Right forelimb (tissue), 1 donor: ENCODE measurements around the gene XKR7.

Experiments
- DNase-seq: peaks from one replicate; pipeline ENCODE4 v3.0.0-alpha.2; 2018

Gene XKR7

DNA sequence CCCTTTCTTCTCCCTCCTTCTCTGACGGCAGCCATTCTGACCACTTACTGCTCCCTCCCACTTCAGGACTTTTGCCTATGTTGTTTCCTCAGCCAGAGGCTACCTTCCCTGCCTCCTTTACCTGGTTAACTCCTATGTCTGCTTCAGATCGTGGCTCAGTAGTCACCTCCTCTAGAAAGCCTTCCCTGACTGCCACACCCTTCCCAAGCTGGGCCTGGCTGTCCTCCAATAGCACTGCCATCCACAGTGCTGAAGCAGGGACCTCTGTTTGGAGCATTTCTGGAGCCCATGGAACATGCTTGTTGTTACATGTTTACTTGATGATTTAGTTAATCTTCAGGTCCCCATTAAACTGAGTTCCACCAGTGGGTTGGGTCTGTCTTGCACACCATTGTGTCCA, 13.8 kb downstream of the XKR7 start:
- no peak for DNase-seq

DNA sequence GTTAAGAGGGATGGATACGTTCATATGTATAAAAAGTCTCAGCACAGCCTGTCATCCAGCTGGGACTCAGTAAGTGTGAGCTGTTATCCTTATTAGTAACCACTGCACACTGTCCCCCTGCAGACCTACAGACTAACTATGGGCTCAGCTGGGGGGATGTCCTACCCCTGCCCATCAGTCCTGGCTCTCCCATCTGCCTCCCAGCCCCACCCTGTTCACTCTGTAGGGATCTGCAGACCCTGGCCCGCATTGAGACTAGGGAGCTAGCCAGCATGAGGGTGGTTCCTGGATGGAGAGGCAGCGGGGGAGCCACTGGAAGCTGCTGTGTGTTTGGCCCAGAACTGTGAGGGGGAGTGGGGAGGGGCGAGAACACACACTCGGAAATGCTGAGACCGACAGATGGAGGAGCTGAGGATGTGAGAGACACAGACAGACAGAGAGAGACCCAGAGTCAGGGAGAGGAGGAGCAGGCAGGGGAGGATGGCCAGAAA, 17.1 kb downstream of the XKR7 start:
- DNase-seq: no peak

- DNase-seq: no peak
Measured at GRCh38 chr20:31987744-31988143, 19.8 kb downstream of the XKR7 start.

DNA sequence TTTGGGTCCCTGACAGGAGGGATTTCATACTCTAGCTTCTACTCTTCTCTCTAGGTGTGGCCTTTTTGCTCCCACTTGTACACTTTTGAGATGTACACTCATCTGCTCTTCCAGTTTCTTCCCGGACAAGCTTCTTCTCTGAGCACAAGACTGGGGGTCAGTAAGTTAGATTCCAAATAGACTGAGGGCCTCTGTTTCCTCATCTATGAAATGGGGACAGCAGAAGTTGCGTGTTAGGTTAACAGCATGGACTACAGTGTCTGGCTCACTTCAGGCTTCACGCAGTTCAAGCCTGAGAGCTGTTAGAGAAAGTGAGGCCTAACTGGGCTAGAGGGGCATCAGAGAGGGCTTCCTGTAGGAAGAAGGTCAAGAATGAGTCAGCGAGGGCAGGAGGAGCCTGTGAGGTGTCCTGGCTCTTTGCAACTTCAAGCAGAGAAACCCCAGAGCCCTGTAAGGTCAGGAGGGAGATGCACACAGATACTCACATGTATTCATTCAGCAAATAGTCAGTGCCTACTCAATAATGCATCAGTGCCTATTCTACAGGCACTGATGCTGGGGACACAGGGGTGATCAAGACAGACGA, 20.6 kb downstream of the XKR7 start:
- DNase-seq: no peak

DNA sequence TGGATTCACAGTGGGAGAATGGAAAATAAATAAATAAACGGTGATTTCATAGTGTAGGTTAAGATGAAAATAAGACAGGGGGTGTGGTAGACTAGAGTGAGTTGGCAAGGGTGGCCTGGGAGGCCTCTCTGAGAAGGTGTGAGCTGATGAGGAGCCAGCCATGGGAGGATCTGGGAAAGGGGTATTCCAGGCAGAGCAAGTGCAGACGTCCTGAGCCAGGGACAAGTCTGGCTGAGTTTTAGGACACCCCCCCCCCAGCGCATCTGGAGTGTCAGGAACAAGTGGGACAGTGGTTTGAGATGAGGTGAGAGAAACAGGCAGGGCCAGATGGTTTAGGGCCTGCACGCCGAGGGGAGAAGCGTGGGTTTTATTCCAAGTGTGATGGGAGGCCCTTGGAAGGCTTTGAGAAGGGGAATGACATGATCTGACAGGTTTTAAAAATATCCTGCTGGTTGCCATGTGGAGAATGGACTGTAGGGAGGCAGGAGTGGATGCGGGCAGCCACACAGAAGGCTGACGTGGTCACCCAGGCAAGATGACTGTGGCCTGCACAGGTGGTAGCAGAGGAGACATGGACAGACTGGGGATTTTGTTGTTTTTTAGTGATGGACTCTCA, 21.2 kb downstream of the XKR7 start:
- no peak for DNase-seq

GRCh38 chr20:31990641-31991338, 22.8 kb downstream of the XKR7 start:
- no peak for DNase-seq

- DNase-seq: no peak
Measured at GRCh38 chr20:31991339-31991705, 23.4 kb downstream of the XKR7 start.

- DNase-seq: no peak
Measured at GRCh38 chr20:31992086-31992485, 24.1 kb downstream of the XKR7 start.

- no peak for DNase-seq
Measured at GRCh38 chr20:31996996-31997395, 29.0 kb downstream of the XKR7 start.

GRCh38 chr20:31998246-31998645, 30.3 kb downstream of the XKR7 start:
- DNase-seq: no peak

DNA sequence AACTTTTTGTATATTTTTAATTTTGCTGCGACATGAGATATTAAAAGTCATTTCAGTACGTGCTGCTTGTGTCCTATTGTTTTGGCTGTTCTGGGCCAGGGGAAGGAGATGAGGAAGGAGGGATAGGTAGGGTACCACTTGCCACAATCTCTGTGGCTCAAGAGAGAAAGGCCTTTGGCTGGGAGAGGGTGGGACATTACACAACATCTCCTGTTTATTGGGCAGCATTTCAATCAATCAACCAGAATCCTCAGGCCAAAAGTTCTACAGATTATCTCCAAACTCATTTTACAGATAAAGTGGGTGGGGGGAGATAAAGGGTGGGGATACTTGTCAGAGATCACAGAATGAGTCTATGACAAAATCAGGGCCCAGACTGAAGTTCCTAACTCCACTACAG, 35.4 kb downstream of the XKR7 start:
- DNase-seq: no peak

- no peak for DNase-seq
Measured at GRCh38 chr20:32004963-32005362, 37.0 kb downstream of the XKR7 start.

DNA sequence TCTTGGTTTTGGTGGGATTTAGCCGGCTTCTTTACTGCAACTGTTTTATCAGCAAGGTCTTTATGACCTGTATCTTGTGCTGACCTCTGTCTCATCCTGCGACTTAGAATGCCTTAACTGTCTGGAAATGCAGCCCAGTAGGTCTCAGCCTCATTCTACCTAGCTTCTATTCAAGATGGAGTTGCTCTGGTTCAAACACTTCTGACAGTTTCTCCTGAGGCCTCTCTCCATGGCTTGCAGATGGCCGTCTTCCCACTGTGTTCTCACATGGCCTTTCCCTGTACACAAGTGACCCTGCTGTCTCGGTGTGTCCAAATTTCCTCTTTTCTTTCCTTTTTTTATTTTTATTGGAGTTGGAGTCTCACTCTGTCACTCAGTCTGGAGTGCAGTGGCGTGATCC, 38.1 kb downstream of the XKR7 start:
- no peak for DNase-seq

DNA sequence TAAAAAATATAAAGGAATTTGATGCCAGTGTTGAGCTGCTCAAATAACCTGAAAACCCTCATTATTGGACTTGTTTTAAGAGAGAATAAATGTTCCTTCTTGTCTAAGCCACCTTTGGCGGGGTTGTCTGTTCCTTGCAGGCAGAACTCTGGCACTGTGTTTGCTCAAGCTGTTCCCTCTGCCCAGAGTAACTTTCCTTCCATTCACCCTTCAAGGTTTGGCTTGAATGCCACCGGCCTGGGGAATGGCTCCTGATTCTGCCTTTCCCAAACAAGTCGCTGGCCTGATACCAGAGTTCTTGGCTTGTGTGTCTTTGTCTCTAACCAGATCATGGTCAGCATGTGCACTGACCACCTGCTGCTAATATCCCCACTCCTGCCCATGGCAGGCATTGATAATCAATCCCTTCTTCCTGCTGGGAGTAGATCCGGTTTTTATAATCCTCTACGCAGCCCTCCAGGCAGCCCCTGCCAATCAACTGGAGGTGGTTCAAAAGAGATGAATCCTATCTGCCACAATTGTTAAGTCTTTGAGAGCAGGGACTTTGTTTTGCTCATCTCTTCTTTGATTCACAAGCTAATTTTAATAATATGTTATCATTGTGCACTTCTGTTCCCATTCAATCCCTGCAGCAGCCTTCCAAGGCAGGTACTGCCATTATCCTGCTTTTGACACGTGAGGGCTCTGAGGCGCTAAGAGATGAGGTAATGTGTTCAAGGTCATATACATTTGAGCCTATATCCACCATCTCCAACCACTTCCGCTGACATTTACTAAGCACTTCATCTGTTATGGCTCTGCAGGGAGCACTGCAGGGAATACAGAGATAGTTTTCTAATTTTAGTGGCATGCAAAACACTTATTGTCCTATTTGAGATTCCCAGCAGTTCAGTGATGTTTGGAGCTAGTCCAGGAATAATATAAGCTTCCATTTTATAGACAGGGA, 39.2 kb downstream of the XKR7 start:
- DNase-seq: no peak

DNA sequence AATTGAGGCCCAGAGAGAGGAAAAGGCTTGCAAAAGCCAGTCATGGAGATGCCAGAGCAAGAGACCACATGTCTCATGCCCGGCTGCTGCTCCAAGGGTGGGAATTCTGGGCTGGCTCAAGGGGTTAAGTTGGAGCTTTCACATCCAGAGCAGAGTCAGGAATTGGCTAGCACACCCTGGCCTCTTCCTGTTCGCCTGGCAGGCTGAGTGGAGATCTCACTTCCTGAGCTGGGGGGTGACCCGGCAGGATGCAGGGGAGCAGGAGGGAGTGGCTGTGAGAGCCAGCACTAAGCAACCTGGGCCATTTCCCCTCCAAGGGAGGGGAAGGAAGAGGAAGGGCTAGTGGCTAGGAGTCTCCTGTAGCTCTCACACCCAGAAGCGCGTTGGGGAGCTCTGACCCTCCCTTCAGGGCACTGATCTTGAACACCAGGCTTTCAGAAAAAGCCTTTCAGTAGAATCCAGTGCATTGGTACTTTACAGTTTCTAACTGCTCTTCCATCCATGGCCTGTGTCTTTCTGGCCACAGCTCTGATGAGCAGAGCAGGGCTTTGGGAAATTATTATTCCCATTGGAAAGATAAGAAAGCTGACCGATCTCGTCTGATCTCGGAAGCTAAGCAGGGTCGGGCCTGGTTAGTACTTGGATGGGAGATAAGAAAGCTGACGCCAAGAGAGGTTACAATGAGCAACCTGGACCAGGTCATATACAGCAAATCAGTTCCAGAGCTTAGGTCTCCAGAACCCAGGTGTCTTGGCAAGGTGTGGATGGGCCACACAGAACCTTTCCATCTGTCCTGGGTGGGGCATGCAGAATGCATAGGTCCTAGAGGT, 40.1 kb downstream of the XKR7 start:
- no peak for DNase-seq

GRCh38 chr20:32009564-32009963, 41.6 kb downstream of the XKR7 start:
- DNase-seq: no peak

DNA sequence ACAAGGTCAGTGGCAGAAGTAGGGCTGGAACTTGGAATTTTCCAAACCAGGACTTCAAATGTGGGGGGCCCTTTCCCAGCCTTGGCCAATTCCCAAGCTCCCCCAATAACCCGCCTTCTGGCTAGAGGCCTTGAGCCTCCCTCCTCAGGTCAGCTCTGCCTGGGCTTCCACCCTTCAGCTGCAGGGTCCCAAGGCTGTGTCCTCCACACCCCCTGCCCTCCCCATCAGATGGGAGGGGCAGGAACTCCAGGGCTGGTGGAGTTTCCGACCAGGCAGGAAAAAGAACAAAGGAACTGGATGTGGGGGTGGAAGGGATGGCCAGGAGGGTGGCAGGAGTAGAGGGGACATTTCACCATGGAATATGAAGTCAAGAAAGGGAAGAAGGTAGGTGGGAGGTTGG, 42.1 kb downstream of the XKR7 start, which contains the start of gene CCM2L:
TSS of gene CCM2L (plus strand) at position 338 of the 400 bp plus-strand sequence. CDS start at position 355, 17 bp downstream.
- DNase-seq: no peak

GRCh38 chr20:32010666-32011065, 42.7 kb downstream of the XKR7 start:
- DNase-seq: no peak

GRCh38 chr20:32012159-32012688, 44.3 kb downstream of the XKR7 start:
- no peak for DNase-seq

DNA sequence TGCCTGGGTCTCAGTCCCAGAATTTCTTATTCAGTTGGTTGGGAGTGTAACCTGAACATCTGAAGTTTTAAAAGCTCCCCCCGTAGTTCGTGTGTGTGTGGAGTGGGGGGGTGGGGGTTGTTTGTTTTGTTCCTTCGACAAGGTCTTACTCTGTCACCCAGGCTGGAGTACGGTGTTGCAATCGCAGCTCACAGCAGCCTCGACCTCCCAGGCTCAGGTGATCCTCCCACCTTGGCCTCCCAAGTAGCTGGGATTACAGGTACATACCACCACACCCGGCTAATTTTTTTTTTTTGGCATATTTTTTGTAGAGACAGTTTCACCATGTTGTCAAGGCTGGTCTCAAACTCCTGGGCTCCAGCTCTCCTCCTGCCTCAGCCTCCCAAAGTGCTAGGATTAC, 45.4 kb downstream of the XKR7 start:
- DNase-seq: no peak

GRCh38 chr20:32017711-32018251, 49.8 kb downstream of the XKR7 start:
- DNase-seq: no peak
